ENCODE results near the gene CFAP119. TPM values are rescaled to one million over a fixed set of nuclear protein-coding genes. Genes with fewer than 3 reads are reported as not detected.

CFAP119 gene
- total RNA-seq, 2 experiments from 2014 or later: 2.0 to 2.3 TPM

DNA sequence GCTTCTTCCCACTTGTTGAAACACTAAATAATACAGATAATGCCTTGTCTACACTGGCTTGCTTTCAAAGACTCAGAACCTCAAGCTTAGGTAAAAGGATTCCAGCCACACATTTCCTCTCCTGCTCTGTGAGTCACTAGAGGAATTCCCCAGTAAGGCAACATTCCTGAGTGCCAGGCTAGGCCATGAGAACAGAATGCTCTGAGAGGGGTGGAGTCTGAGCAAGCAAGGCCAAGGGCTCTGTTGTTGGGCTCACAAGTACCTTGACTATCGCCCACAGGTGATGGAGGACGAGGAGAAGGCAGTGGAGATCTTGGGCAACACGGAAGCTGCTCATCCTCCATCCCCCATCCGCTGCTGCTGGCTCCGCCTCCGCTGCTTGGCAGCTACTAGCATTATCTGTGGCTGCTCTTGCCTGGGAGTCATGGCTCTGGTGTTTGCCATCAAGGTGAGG is 20.4 kb downstream of the CFAP119 start:
- no peak for DNase-seq
- Mint-ChIP-seq H3K4me1 (ENCODE audit: low read depth) (peaks cover 10% of the 10 kb centered on the region), H3K27ac (no peak overlapping the region), H3K27me3 (ENCODE audit: low read depth) (no peaks in the 10 kb centered on the region), H3K4me3 (no peak overlapping the region), H3K36me3 (ENCODE audit: low read depth) (peaks cover 36% of the 10 kb centered on the region), H3K9me3 (no peaks in the 10 kb centered on the region)
- CTCF ChIA-PET: interaction anchor here (0.6 kb wide), 1 partner anchor 95 kb away, joined by 3 read pairs; no protein-coding TSS in a partner anchor
- intact Hi-C loops (cut with micrococcal nuclease): no loop called here

DNA sequence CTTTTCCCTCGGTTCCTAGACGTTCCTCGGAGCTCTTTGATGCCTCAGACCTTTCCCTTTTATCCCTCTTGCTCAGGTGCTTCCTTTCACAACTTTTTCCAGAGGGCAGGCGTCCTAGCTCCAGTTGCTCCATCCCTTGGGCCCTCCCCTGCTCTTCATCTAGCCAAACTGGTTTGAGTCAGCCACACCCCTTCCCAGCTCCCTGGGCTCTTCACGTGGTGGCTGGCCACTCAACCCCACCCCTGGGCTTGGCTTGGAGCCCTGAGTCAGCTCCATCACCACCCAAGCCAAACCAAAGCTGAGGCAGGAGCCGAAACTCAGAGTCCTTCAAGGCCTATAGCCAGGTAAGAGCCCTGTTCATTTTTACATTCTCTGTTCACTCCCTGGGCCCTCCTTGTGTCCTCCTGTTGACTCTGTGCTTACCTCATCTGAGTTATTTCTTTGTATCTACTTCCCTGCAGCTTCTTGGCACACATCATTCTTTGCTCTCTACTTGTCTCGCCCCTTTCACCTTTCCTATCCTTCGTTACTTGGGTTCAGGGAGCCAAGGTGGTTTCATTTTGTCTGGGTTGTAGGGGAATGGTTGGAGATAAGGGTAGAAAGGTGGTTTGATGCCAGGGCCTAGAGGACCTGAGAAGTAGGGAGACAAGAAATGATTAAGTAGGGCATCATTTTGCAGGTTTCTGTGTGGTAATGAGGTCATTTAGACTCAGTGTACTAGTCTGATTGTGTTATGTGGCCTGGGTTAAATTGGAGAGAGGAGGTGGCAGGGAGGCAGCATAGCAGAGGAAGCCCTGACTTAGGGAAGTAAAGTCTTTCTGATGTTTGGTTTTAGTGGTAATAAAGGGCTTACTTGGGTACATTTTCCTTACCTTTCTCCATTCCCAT is 21.3 kb downstream of the CFAP119 start:
- Mint-ChIP-seq H3K27ac (peak overlapping the region; percentile 67), H3K27me3 (ENCODE audit: low read depth) (no peaks in the 10 kb centered on the region), H3K36me3 (ENCODE audit: low read depth) (peaks cover 44% of the 10 kb centered on the region), H3K9me3 (no peaks in the 10 kb centered on the region), H3K4me3 (no peak overlapping the region), H3K4me1 (ENCODE audit: low read depth) (peaks cover 10% of the 10 kb centered on the region)
- intact Hi-C loops (cut with micrococcal nuclease): no loop called here
- CTCF ChIA-PET: interaction anchor here (0.6 kb wide), 1 partner anchor 95 kb away, joined by 3 read pairs; no protein-coding TSS in a partner anchor
- DNase-seq: no peak

DNA sequence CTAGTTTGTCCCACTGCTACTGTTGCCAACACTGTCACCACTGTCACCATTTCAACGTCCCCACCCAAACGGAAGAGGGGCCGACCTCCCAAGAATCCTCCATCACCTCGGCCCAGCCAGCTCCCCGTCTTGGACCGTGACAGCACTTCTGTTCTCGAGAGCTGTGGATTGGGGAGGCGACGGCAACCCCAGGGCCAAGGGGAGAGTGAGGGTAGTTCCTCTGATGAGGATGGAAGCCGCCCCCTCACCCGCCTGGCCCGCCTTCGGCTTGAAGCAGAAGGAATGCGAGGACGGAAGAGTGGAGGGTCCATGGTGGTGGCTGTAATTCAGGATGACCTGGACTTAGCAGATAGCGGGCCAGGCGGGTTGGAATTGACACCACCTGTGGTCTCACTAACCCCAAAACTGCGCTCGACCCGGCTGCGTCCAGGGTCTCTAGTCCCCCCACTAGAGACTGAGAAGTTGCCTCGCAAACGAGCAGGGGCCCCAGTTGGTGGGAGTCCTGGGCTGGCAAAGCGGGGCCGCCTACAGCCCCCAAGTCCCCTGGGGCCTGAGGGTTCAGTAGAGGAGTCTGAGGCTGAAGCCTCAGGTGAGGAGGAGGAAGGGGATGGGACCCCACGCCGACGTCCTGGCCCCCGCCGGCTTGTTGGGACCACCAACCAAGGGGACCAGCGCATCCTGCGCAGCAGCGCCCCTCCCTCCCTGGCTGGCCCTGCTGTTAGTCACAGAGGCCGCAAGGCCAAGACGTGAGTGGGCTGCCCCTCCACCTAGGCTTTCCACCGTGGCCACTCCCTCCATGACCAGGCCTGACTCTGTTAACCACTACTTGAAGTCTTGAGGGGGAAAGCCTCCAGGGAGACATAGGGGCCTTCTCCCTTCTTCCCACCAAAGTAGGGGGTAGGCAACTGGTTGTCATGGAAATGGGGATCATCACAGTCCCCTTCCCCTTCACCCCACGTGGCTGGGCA is 22.6 kb downstream of the CFAP119 start:
- CTCF ChIA-PET: no interaction called here
- H3K4me1 Mint-ChIP-seq (ENCODE audit: low read depth): peaks cover 10% of the 10 kb centered on the region
- H3K36me3 Mint-ChIP-seq (ENCODE audit: low read depth): peaks cover 46% of the 10 kb centered on the region
- no peak for DNase-seq
- no peaks in the 10 kb centered on the region for H3K27me3 Mint-ChIP-seq (ENCODE audit: low read depth)
- H3K9me3 Mint-ChIP-seq: no peaks in the 10 kb centered on the region
- H3K4me3 Mint-ChIP-seq: no peak overlapping the region
- H3K27ac Mint-ChIP-seq: no peak overlapping the region
- intact Hi-C loops (cut with micrococcal nuclease): no loop called here

DNA sequence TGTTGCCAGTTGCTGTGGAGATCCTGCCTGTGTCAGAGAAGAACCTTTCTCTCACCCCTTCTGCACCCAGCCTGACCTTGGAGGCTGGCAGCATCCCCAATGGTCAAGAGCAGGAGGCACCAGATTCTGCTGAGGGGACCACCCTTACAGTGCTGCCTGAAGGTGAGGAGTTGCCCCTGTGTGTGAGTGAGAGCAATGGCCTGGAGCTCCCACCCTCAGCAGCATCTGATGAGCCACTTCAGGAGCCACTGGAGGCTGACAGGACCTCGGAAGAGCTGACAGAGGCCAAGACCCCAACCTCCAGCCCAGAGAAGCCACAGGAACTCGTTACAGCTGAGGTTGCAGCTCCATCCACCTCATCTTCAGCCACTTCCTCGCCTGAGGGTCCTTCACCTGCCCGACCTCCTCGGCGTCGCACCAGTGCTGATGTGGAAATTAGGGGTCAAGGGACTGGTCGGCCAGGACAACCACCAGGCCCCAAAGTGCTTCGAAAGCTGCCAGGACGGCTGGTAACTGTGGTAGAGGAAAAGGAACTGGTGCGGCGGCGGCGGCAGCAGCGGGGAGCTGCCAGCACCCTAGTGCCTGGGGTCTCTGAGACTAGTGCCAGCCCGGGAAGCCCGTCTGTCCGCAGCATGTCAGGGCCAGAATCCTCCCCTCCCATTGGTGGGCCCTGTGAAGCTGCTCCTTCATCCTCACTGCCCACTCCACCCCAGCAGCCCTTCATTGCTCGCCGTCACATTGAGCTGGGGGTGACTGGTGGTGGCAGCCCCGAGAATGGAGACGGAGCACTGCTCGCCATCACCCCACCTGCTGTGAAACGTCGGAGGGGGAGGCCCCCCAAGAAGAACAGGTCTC is 23.8 kb downstream of the CFAP119 start:
- Mint-ChIP-seq H3K27ac (no peak overlapping the region), H3K9me3 (no peaks in the 10 kb centered on the region), H3K4me3 (no peak overlapping the region), H3K4me1 (ENCODE audit: low read depth) (peaks cover 10% of the 10 kb centered on the region), H3K27me3 (ENCODE audit: low read depth) (no peaks in the 10 kb centered on the region), H3K36me3 (ENCODE audit: low read depth) (peaks cover 51% of the 10 kb centered on the region)
- DNase-seq: no peak
- intact Hi-C loops (cut with micrococcal nuclease): no loop called here
- CTCF ChIA-PET: interaction anchor here (0.6 kb wide), 1 partner anchor 10 kb away, joined by 3 read pairs; no protein-coding TSS in a partner anchor

DNA sequence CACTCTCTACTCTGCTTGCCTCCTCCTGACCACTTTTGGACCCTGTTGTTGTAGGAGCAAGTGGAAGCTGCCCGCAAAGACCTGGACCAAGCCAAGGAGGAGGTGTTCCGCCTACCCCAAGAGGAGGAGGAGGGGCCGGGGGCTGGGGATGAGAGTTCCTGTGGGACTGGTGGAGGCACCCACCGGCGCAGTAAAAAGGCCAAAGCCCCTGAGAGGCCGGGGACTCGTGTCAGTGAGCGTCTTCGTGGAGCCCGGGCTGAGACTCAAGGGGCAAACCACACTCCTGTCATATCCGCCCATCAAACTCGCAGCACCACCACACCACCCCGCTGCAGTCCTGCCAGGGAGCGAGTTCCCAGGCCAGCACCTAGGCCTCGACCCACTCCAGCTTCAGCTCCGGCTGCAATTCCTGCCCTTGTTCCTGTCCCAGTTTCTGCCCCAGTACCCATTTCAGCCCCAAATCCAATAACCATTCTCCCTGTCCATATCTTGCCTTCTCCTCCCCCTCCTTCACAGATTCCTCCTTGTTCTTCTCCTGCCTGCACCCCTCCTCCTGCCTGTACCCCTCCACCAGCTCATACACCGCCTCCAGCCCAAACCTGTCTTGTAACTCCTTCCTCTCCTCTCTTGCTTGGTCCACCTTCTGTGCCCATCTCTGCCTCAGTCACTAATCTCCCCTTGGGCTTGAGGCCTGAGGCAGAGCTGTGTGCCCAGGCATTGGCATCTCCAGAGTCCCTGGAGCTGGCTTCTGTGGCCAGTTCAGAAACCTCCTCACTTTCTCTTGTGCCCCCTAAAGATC is 24.7 kb downstream of the CFAP119 start:
- no peak overlapping the region for H3K4me3 Mint-ChIP-seq
- intact Hi-C loops (cut with micrococcal nuclease): no loop called here

DNA sequence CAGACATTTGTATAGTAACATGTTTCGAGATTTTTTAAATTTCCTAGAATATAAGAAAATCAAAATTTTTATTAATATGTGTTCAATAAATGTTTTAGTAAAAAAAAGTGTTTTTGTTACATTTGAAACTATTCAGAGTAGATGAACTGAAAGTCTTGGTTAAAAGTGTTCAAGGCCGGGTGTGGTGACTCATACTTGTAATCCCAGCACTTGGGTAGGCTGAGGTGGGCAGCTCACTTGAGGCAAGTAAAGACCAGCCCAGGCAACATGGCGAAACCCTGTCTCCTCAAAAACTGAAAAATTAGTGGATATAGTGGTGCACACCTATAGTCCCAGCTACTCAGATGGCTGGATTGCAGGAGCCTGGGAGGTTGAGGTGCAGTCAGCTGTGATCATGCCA is 30.5 kb downstream of the CFAP119 start:
- peaks cover 2% of the 10 kb centered on the region for H3K4me1 Mint-ChIP-seq (ENCODE audit: low read depth)
- CTCF ChIA-PET: no interaction called here
- peak overlapping the region; percentile 41 for H3K27ac Mint-ChIP-seq
- H3K36me3 Mint-ChIP-seq (ENCODE audit: low read depth): peaks cover 54% of the 10 kb centered on the region
- H3K27me3 Mint-ChIP-seq (ENCODE audit: low read depth): no peaks in the 10 kb centered on the region
- intact Hi-C loops (cut with micrococcal nuclease): no loop called here
- no peak for DNase-seq
- no peaks in the 10 kb centered on the region for H3K9me3 Mint-ChIP-seq
- no peak overlapping the region for H3K4me3 Mint-ChIP-seq

More for the DNA sequence above, 24.7 kb downstream of the CFAP119 start:
- CTCF ChIA-PET: no interaction called here
- Mint-ChIP-seq H3K36me3 (ENCODE audit: low read depth) (peaks cover 55% of the 10 kb centered on the region), H3K4me1 (ENCODE audit: low read depth) (peaks cover 10% of the 10 kb centered on the region), H3K9me3 (no peaks in the 10 kb centered on the region), H3K27me3 (ENCODE audit: low read depth) (no peaks in the 10 kb centered on the region), H3K27ac (no peak overlapping the region)
- DNase-seq: no peak

DNA sequence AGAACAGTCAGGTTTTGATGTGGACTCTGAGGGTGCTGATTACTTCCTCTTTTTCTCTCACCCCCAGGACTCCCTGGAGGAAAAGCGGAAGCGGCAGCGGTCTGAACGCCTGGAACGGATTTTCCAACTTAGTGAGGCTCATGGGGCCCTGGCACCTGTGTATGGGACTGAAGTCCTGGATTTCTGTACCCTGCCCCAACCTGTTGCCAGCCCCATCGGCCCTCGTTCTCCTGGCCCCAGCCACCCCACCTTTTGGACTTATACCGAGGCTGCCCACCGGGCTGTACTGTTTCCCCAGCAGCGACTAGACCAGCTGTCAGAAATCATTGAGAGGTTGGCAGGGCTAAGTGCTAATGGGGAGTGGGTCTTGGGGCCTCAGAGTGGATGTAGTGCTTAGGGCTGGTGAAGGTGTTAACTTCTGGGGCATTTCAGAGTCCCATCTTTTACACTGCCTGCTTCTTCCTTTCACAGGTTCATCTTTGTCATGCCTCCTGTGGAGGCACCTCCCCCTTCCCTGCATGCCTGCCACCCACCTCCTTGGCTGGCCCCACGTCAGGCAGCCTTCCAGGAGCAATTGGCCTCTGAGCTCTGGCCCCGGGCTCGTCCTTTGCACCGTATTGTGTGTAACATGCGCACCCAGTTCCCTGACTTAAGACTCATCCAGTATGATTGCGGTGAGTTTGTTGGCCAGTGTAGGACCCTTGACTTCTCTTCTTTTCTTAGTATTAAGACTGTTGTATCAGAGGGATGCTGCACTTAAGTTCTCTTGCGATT is 32.8 kb downstream of the CFAP119 start:
- Mint-ChIP-seq H3K4me1 (ENCODE audit: low read depth) (peaks cover 2% of the 10 kb centered on the region), H3K9me3 (no peaks in the 10 kb centered on the region), H3K27ac (no peak overlapping the region), H3K36me3 (ENCODE audit: low read depth) (peaks cover 53% of the 10 kb centered on the region), H3K27me3 (ENCODE audit: low read depth) (no peaks in the 10 kb centered on the region), H3K4me3 (no peak overlapping the region)
- CTCF ChIA-PET: no interaction called here
- no peak for DNase-seq
- intact Hi-C loops (cut with micrococcal nuclease): no loop called here

DNA sequence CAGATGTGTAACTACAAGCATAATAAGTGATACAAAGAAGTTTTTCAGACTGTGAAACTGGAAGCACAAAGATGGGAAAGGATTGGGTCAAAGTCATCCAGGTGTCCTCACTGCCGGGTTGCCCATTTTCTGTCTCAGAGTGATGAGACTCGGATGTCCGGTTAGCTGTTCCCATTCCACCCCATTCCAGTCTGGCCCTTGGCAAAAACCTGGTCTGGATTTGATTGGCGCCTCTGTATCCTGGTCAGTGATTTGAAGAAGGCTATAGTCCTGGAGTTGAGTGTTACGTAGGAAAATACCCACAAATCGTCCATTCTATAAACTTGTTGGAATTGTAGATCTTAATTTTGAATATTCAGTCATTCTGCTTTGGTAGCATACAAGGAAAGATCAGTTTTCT is 33.5 kb downstream of the CFAP119 start:
- no peak for DNase-seq
- H3K27ac Mint-ChIP-seq: no peak overlapping the region

DNA sequence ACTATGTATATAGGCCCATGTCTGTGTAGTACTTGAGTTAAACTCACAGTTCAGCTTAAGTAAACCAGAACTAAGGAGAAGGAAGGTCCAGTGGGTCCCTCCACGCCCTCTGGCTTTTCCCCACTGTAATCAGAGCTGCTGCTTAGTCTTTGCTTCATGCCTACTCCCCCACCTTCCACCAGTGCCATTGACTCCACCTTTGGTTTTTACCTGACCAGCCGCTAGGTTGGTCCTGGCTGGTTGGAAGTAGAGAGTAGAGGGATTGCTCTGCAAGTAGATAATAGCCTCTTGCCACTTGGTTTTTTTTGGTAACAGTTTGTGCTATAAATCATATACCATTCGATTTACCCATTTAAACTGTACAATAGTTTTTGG is 36.5 kb downstream of the CFAP119 start:
- CTCF ChIA-PET: interaction anchor here (0.5 to 0.6 kb wide), 2 partner anchors 23 to 44 kb away, joined by 4 to 5 read pairs; no protein-coding TSS in a partner anchor
- H3K4me1 Mint-ChIP-seq (ENCODE audit: low read depth): no peaks in the 10 kb centered on the region
- intact Hi-C loops (cut with micrococcal nuclease): no loop called here
- H3K4me3 Mint-ChIP-seq: no peak overlapping the region
- H3K9me3 Mint-ChIP-seq: no peaks in the 10 kb centered on the region
- no peaks in the 10 kb centered on the region for H3K27me3 Mint-ChIP-seq (ENCODE audit: low read depth)
- no peak for DNase-seq
- peaks cover 65% of the 10 kb centered on the region for H3K36me3 Mint-ChIP-seq (ENCODE audit: low read depth)
- H3K27ac Mint-ChIP-seq: no peak overlapping the region

More for the DNA sequence above, 33.5 kb downstream of the CFAP119 start:
- intact Hi-C loops (cut with micrococcal nuclease): no loop called here
- CTCF ChIA-PET: interaction anchor here (0.7 to 1.4 kb wide), 2 partner anchors 10 to 78 kb away, joined by 3 read pairs; no protein-coding TSS in a partner anchor
- Mint-ChIP-seq H3K27me3 (ENCODE audit: low read depth) (no peaks in the 10 kb centered on the region), H3K4me1 (ENCODE audit: low read depth) (peaks cover 2% of the 10 kb centered on the region), H3K9me3 (no peaks in the 10 kb centered on the region), H3K4me3 (no peak overlapping the region), H3K36me3 (ENCODE audit: low read depth) (peaks cover 53% of the 10 kb centered on the region)

DNA sequence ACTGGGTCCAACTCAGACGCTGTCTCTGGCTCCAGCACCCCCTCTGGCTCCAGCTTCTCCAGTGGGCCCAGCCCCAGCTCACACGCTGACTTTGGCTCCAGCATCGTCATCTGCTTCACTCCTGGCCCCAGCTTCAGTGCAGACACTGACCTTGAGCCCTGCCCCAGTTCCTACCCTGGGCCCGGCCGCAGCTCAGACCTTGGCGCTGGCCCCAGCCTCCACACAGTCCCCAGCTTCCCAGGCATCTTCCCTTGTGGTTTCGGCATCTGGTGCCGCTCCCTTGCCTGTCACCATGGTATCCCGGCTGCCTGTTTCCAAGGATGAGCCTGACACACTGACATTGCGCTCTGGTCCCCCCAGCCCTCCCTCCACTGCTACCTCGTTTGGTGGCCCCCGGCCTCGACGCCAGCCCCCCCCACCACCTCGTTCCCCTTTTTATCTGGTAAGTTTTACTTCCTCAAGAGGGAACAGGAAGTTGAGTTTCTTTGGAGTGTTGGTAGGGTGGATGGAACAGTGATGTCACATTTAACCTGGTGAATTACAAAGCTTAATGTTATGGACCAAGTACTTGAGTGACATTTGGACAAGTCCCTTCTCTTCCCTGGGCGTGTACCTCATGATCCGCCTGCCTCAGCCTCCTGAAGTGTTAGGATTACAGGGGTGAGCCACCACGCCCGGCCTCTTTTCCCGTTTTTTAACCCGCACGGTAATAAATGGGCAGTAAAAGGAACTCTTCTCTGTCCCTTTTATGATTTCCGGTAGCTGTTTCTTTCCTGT is 37.0 kb downstream of the CFAP119 start:
- intact Hi-C loops (cut with micrococcal nuclease): no loop called here
- H3K4me3 Mint-ChIP-seq: no peak overlapping the region
- H3K27ac Mint-ChIP-seq: peak overlapping the region; percentile 29
- no peak for DNase-seq
- CTCF ChIA-PET: interaction anchor here (0.6 kb wide), 1 partner anchor 22 kb away, joined by 4 read pairs; no protein-coding TSS in a partner anchor
- H3K9me3 Mint-ChIP-seq: no peaks in the 10 kb centered on the region
- H3K27me3 Mint-ChIP-seq (ENCODE audit: low read depth): no peaks in the 10 kb centered on the region
- H3K36me3 Mint-ChIP-seq (ENCODE audit: low read depth): peaks cover 65% of the 10 kb centered on the region
- no peaks in the 10 kb centered on the region for H3K4me1 Mint-ChIP-seq (ENCODE audit: low read depth)

Data from activated naive CD4-positive, alpha-beta T cell treated with anti-CD3 and anti-CD28 coated beads for 36 hours (primary cell).